GM19351 (cell line): ENCODE data around the gene STK39.

Experiments used
- ATAC-seq: cut with Tn5 transposase; IDR thresholded peaks from one replicate; pipeline ENCODE4 v1.9.1; 2021; ENCODE audit warnings: mild to moderate bottlenecking, moderate library complexity; ENCODE audit not compliant: unreplicated experiment

STK39 gene

GRCh38 chr2:167965907-167966761 lies 281.3 kb downstream of the STK39 start:
- ATAC-seq = no peak

GRCh38 chr2:167964650-167965413 lies 282.6 kb downstream of the STK39 start:
- ATAC-seq = no peak

GRCh38 chr2:167963899-167964649 lies 283.3 kb downstream of the STK39 start:
- no peak for ATAC-seq

GRCh38 chr2:167962436-167963226 lies 284.8 kb downstream of the STK39 start:
- ATAC-seq = no peak

GRCh38 chr2:167961536-167962048 lies 285.8 kb downstream of the STK39 start:
- no peak for ATAC-seq

GRCh38 chr2:167960089-167960747 lies 287.2 kb downstream of the STK39 start:
- ATAC-seq = no peak

GRCh38 chr2:167957662-167958061 lies 289.7 kb downstream of the STK39 start:
- no peak for ATAC-seq

- ATAC-seq = no peak
Measured at GRCh38 chr2:167955264-167955906, 292.0 kb downstream of the STK39 start.

- no peak for ATAC-seq
Measured at GRCh38 chr2:167954495-167954894, 292.9 kb downstream of the STK39 start.

- no peak for ATAC-seq
Measured at GRCh38 chr2:167953776-167954175, 293.6 kb downstream of the STK39 start.

- no peak for ATAC-seq
Measured at GRCh38 chr2:167950571-167950970, 296.8 kb downstream of the STK39 start.

GRCh38 chr2:167946441-167946841 lies 301.0 kb downstream of the STK39 start:
- ATAC-seq = no peak

GRCh38 chr2:167945660-167946368 lies 301.6 kb downstream of the STK39 start:
- no peak for ATAC-seq

GRCh38 chr2:167944825-167945659 lies 302.4 kb downstream of the STK39 start:
- ATAC-seq = no peak

GRCh38 chr2:167943897-167944296 lies 303.5 kb downstream of the STK39 start:
- ATAC-seq = no peak

GRCh38 chr2:167943368-167943767 lies 304.0 kb downstream of the STK39 start:
- no peak for ATAC-seq

- ATAC-seq = no peak
Measured at GRCh38 chr2:167942366-167943081, 304.9 kb downstream of the STK39 start.
